GM23248 (cell line): ENCODE measurements around the gene ZNF571. TPM values are rescaled to one million over a fixed set of nuclear protein-coding genes. Genes with fewer than 3 reads are reported as not detected.

ENCODE experiments used
- DNase-seq: peaks from one replicate; pipeline ENCODE4 v3.0.0-alpha.2; 2015
- H2AFZ ChIP-seq: fragments of 200-600 bp; sonication (generic); 2 replicates; pipeline ENCODE4 v1.6.1; 2016; ENCODE audit warnings: antibody characterized with exemption
- H3F3A ChIP-seq: fragments of 200-600 bp; sonication (generic); 2 replicates; pipeline ENCODE4 v1.6.1; 2016; ENCODE audit warnings: mild to moderate bottlenecking, antibody characterized with exemption, mixed run types; ENCODE audit not compliant: insufficient read depth
- H3K27ac ChIP-seq: fragments of 200-600 bp; sonication (generic); 2 replicates; pipeline ENCODE4 v1.5.1; 2016; ENCODE audit warnings: mild to moderate bottlenecking
- H3K27me3 ChIP-seq: fragments of 200-600 bp; sonication (generic); replicated peaks from 2 replicates; pipeline ENCODE4 v1.6.1; 2016; ENCODE audit warnings: mild to moderate bottlenecking; ENCODE audit not compliant: insufficient read depth
- H3K36me3 ChIP-seq: fragments of 200-600 bp; sonication (generic); 2 replicates; pipeline ENCODE4 v1.6.1; 2016; ENCODE audit warnings: low read depth, mild to moderate bottlenecking
- H3K4me1 ChIP-seq: fragments of 200-600 bp; sonication (generic); 2 replicates; pipeline ENCODE4 v1.6.1; 2016; ENCODE audit warnings: mild to moderate bottlenecking; ENCODE audit not compliant: insufficient read depth
- H3K4me2 ChIP-seq: fragments of 200-600 bp; sonication (generic); one replicate; pipeline ENCODE4 v1.6.1; 2016; ENCODE audit warnings: mild to moderate bottlenecking; ENCODE audit not compliant: unreplicated experiment
- H3K4me3 ChIP-seq: fragments of 200-600 bp; sonication (generic); 2 replicates; pipeline ENCODE4 v1.5.1; 2016; ENCODE audit warnings: mild to moderate bottlenecking
- H3K79me2 ChIP-seq: fragments of 200-600 bp; sonication (generic); 2 replicates; pipeline ENCODE4 v1.6.1; 2016; ENCODE audit warnings: mild to moderate bottlenecking; ENCODE audit not compliant: insufficient read depth
- H3K9ac ChIP-seq: fragments of 200-600 bp; sonication (generic); 2 replicates; pipeline ENCODE4 v1.6.1; 2016; ENCODE audit warnings: mild to moderate bottlenecking
- H3K9me2 ChIP-seq: fragments of 200-600 bp; sonication (generic); 2 replicates; pipeline ENCODE4 v1.6.1; 2016; ENCODE audit warnings: mixed run types, mild to moderate bottlenecking, moderate library complexity; ENCODE audit not compliant: insufficient read depth
- H3K9me3 ChIP-seq: fragments of 200-600 bp; sonication (generic); one replicate; pipeline ENCODE4 v1.6.1; 2017; ENCODE audit warnings: low read depth
- H4K20me1 ChIP-seq: fragments of 200-600 bp; sonication (generic); 2 replicates; pipeline ENCODE4 v1.6.0; 2016; ENCODE audit not compliant: insufficient read depth
- EZH2 ChIP-seq: fragments of 200-600 bp; sonication (generic); IDR thresholded peaks from 2 replicates; pipeline ENCODE4 v1.6.1; 2018; ENCODE audit warnings: antibody characterized with exemption, mild to moderate bottlenecking; ENCODE audit not compliant: insufficient read depth, poor library complexity, severe bottlenecking
- EZH2phosphoT487 ChIP-seq: fragments of 200-600 bp; sonication (generic); IDR thresholded peaks from 2 replicates; pipeline ENCODE4 v1.6.1; 2018; ENCODE audit warnings: antibody characterized with exemption, moderate library complexity, mild to moderate bottlenecking, low read depth; ENCODE audit not compliant: insufficient read depth
- WGBS, 2 experiments: methylation state at CpG; one replicate each; pipeline ENCODE4 v1.1.6; 2015 to 2017; ENCODE audit warnings: low lambda C conversion rate in 2 of 2, low coverage in 1 of 2; ENCODE audit errors: missing lambda C conversion rate in 2 of 2; 5-methylcytosine and 5-hydroxymethylcytosine counted together
- in situ Hi-C: fragments of 300-500 bp; cut with MboI; formaldehyde crosslinking; loops from 2 replicates; pipeline ENCODE4 v1.15.0; 2020
- polyA plus RNA-seq: library from polyadenylated mRNA; unstranded; fragments of >200 nt; fragmentation: Nextera tagmentation; extraction: Ambion mirVana; gene quantifications from 2 replicates; pipeline ENCODE4 v1.2.1, GENCODE V29; 2016
- total RNA-seq: library from RNA; depleted of rRNA; stranded (reverse); fragments of >200 nt; shearing (Covaris generic); gene quantifications from 2 replicates; pipeline ENCODE4 v1.2.3, GENCODE V29; 2014; rRNA removed

Gene ZNF571
- total RNA-seq (2.3 and 2.9 TPM in 2 replicates), polyA plus RNA-seq (1.4 and 1.9 TPM in 2 replicates)

DNA sequence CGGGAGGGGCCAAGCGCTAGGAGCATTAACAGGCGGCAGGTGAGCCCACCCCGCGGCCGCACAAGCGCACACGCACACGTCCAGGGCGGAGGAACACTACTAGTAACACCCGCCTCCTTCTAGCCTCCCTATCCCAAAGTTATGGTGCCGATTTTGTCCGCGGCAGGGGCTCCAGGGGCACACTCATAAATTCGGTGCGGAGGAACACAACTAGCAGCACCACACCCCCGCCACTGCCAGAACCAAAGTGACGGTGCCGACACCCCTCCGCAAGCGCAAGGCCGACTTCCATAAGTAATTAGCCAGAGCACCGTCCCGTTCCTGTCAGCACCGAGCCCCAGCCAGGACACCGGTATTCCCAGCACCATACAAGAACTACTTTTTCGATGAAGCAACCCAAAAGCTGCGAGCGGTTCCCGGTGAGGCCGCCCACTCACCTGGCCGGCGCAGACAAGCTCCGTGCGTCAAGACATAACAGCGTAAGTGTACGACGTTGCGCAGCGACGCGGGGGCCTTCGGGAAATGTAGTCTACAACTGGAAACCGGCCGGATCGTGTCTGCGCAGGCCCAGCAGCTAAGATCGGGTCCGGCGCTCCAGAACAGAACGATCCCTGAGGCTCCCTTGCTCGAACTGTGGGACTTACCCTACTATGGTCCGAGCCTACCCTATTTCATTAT, at the start of gene ZNF571, which contains the start of gene ZNF540:
ZNF571 (minus strand) TSS at position 489 of the 678 bp plus-strand sequence. CDS start 8,116 bp downstream, outside the sequence.
ZNF540 (plus strand) TSS at position 573 of the 678 bp plus-strand sequence. CDS start 3,572 bp downstream, outside the sequence.
- Histone ChIP-seq H3F3A (0 out of 2 replicates have a peak, but pooled peaks cover 12% of the 10 kb centered on the region), H3K27ac (peak within 1 kb of the TSS; percentile 84), H3K27me3 (no peaks in the 10 kb centered on the region), H3K4me1 (peaks cover 4% of the 10 kb centered on the region; the same call in 1 of the 2 replicates), H3K9me3 (no peaks in the 10 kb centered on the region), H3K79me2 (0 out of 2 replicates have a peak, but pooled peaks cover 5% of the 10 kb centered on the region), H3K9ac (peak within 1 kb of the TSS; percentile 87), H3K4me3 (peak within 1 kb of the TSS; percentile 92), H3K36me3 (0 out of 2 replicates have a peak, but pooled peaks cover under 1% of the 10 kb centered on the region), H2AFZ (peak within 1 kb of the TSS; percentile 97), H3K9me2 (no peaks in the 10 kb centered on the region), H3K4me2 (peak within 1 kb of the TSS; percentile 98), H4K20me1 (no peaks in the 10 kb centered on the region)
- peak; percentile 99 for DNase-seq
- TF ChIP-seq EZH2: no peak
- no peak for TF ChIP-seq EZH2phosphoT487
- WGBS, 2 experiments: 1 to 2% methylated on average over 52 to 53 of the region's 53 CpGs
- in situ Hi-C loops: no loop called here

DNA sequence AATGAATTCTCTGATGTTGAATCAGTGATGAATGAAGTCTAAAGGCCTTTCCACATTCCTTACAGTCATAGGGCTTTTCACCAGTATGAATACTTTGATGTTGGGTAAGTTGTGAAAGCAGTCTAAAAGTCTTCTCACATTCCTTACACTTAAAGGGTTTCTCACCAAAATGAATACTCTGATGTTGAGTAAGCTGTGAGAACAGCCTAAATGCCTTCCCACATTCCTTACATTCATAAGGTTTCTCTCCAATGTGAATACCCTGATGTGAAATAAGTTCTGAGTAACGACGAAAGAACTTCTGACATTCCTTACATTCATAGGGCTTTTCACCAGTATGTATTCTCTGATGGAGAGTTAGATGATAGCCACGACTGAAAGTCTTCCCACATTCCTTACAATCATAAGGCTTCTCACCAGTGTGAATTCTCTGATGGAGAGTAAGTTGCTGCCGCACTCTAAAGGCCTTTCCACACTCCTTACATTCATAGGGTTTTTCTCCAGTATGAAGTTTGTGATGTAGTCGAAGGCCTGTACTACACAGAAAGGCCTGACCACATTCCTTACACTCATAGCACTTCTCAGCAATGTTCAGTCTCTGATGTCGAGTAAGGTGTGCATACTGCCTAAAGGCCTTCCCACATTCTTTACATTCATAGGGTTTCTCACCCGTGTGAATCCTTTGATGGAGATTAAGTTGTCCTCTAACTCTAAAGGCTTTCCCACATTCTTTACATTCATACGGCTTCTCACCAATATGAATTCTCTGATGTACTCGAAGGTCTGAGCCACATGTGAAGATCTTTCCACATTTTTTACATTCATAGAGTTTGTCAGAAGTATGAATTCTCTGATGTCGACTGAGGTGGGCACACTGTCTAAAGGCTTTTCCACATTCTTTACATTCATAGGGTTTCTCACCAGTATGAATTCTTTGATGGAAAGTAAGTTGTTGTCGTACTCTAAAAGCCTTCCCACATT, 40.8 kb upstream of the ZNF571 start:
- H3K27me3 ChIP-seq: no peaks in the 10 kb centered on the region
- peak overlapping the region; percentile 7; the same call in 1 of the 2 replicates for H3K4me3 ChIP-seq
- H4K20me1 ChIP-seq: no peaks in the 10 kb centered on the region
- TF ChIP-seq EZH2 (no peak), EZH2phosphoT487 (no peak)
- no peaks in the 10 kb centered on the region for H3K9me2 ChIP-seq
- H2AFZ ChIP-seq: no peak overlapping the region
- peaks cover 30% of the 10 kb centered on the region for H3K9me3 ChIP-seq
- DNase-seq: no peak
- H3K36me3 ChIP-seq: peaks cover 65% of the 10 kb centered on the region
- H3K27ac ChIP-seq: no peak overlapping the region
- WGBS, 2 experiments: 97% methylated on average over 11 of the region's 11 CpGs
- H3K4me2 ChIP-seq: no peak overlapping the region
- H3F3A ChIP-seq: 0 out of 2 replicates have a peak, but pooled peaks cover 3% of the 10 kb centered on the region
- H3K79me2 ChIP-seq: no peaks in the 10 kb centered on the region
- no peak overlapping the region for H3K9ac ChIP-seq
- H3K4me1 ChIP-seq: no peaks in the 10 kb centered on the region
- in situ Hi-C loops: no loop called here

DNA sequence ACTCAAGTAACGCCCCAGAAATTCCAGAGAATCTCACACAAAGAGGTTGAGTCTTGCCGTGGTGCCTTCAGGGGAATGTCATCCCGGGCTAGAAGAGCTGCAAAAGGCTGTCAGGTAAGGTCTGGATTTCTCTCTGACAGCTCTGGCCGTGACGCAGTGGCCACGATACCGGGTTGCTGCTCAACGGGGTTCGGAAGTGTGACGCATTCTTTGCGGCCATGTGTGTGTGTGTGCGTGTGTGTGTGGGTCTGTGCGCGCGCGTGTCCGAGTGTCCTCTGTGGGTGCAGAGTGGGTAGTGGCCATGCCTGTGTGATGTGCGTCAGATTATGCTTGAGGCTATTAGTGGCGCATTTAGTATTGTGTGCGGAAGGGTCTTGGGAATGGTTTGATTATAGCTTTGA, 390 bp upstream of the ZNF571 start:
- H3K4me2 ChIP-seq: peak overlapping the region; percentile 98
- WGBS, 2 experiments: 1% methylated on average over 20 of the region's 20 CpGs
- TF ChIP-seq EZH2phosphoT487: no peak
- TF ChIP-seq EZH2: no peak
- H3K9me2 ChIP-seq: no peaks in the 10 kb centered on the region
- peak overlapping the region; percentile 97 for H2AFZ ChIP-seq
- H3K27me3 ChIP-seq: no peaks in the 10 kb centered on the region
- no peaks in the 10 kb centered on the region for H3K9me3 ChIP-seq
- H3K4me1 ChIP-seq: peaks cover 4% of the 10 kb centered on the region; the same call in 1 of the 2 replicates
- H3K4me3 ChIP-seq: peak overlapping the region; percentile 92
- 0 out of 2 replicates have a peak, but pooled peaks cover 5% of the 10 kb centered on the region for H3K79me2 ChIP-seq
- peak overlapping the region; percentile 84 for H3K27ac ChIP-seq
- H3K9ac ChIP-seq: peak overlapping the region; percentile 87
- H4K20me1 ChIP-seq: no peaks in the 10 kb centered on the region
- 0 out of 2 replicates have a peak, but pooled peaks cover 6% of the 10 kb centered on the region for H3K36me3 ChIP-seq
- in situ Hi-C loops: no loop called here
- 0 out of 2 replicates have a peak, but pooled peaks cover 12% of the 10 kb centered on the region for H3F3A ChIP-seq
- DNase-seq: peak; percentile 80

DNA sequence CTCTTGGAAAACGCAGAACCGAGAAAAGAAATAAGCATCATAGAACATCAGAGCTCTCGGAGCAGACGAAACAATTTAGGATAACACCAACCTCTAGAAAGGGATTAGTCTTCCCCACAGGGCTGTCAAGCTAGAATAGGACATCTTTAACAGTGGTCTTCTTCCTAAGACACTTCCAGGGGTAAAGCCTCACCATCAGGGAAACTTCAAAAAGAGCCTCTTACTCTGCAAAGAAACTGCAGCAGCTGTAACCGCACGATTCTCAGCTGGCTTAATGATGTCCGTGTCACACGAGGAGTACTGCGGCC, 642 bp downstream of the ZNF571 start:
- no peak for DNase-seq
- H3K27ac ChIP-seq: peak overlapping the region; percentile 84

More for the DNA sequence above, 642 bp downstream of the ZNF571 start:
- Histone ChIP-seq H3K36me3 (no peaks in the 10 kb centered on the region), H3F3A (0 out of 2 replicates have a peak, but pooled peaks cover 12% of the 10 kb centered on the region), H3K4me2 (peak overlapping the region; percentile 98), H3K4me3 (peak overlapping the region; percentile 92), H3K4me1 (peaks cover 4% of the 10 kb centered on the region; the same call in 1 of the 2 replicates), H3K9me3 (no peaks in the 10 kb centered on the region), H2AFZ (peak overlapping the region; percentile 97), H3K9me2 (no peaks in the 10 kb centered on the region), H3K9ac (peak overlapping the region; percentile 87), H3K27me3 (no peaks in the 10 kb centered on the region), H3K79me2 (0 out of 2 replicates have a peak, but pooled peaks cover 5% of the 10 kb centered on the region), H4K20me1 (no peaks in the 10 kb centered on the region)
- TF ChIP-seq EZH2phosphoT487 (no peak), EZH2 (no peak)
- WGBS, 2 experiments: 18 to 19% methylated on average over 9 of the region's 9 CpGs
- in situ Hi-C loops: no loop called here
